HG03558 (cell line): ENCODE data around the gene SLC25A29.
"Not testable (repeated sequence)": the region's sequence is repeated elsewhere in the genome, so short reads cannot be mapped to it uniquely, and the experiment has no call there.

ENCODE experiments used
- ATAC-seq: cut with Tn5 transposase; IDR thresholded peaks from one replicate; pipeline ENCODE4 v1.9.1; 2021; ENCODE audit warnings: moderate number of reproducible peaks; ENCODE audit not compliant: unreplicated experiment; ENCODE audit errors: extremely low read depth

Gene SLC25A29

DNA sequence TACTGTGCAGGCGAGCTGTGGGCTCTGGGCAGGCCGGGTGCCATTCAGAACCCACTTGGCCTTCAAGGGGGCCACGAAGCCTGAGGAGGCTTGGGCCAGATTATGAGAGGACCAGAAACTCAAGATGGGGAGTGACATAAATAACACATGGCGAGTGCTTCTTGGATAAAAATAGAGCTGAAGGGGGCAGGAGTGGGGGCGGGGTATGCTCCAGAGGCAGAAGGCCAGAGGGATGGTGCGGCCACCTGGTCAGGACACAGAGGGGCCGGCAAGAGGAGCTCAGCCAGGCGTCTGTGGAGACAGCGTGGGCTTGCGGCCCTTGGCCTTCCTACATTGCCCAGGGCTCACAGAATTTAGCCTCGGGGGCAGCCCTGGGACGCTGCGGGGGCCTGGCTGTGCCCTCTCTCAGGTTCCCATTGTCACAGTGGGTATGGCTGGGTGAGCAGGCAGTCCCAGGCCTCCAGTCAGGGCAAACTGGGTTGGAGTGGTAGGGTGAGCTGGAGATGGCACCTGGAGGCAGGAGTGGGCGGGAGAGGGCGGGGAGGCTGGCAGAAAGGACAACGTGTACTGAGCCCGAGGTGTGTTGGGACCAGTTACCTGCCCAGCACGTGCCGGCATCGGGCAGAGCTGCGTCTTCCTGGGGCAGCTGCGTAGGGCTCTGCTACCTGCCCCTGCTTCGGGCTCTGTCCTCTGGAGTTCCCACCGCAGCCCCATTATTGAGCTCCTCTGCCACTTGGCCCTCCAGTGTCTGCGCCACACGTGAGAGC, 7.4 kb upstream of the SLC25A29 start:
- no peak for ATAC-seq

DNA sequence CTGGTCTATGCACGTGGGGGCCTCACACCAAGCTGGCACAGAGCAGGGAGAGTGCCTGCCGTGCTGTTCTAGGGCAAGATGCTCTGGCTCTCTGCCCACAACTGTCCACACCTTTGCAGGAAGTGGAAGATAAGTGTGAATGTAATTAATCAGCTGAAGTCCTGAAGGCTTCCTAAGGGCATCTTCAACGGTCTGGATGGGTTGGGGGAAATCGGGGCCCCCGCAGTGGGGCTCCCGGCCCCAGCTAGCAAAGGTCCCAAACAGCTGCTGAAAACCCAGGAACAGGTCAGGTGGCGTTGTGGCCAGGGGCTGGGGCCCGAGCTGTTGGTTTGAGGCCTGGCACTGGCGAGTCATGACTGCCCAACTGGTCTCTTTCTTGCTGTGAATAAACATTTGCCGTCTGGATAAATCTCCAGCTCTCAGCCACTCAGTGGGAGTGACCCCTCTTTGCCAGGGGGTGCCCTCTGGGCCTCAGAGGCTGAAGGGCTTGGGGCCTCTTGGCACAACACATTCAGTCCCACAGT, 6.7 kb upstream of the SLC25A29 start:
- no peak for ATAC-seq

GRCh38 chr14:100312110-100312876, 6.0 kb upstream of the SLC25A29 start:
- not testable (repeated sequence) for ATAC-seq

- no peak for ATAC-seq
Measured at GRCh38 chr14:100309028-100309737, 2.9 kb upstream of the SLC25A29 start.

GRCh38 chr14:100308427-100308792, 2.2 kb upstream of the SLC25A29 start:
- not testable (repeated sequence) for ATAC-seq

DNA sequence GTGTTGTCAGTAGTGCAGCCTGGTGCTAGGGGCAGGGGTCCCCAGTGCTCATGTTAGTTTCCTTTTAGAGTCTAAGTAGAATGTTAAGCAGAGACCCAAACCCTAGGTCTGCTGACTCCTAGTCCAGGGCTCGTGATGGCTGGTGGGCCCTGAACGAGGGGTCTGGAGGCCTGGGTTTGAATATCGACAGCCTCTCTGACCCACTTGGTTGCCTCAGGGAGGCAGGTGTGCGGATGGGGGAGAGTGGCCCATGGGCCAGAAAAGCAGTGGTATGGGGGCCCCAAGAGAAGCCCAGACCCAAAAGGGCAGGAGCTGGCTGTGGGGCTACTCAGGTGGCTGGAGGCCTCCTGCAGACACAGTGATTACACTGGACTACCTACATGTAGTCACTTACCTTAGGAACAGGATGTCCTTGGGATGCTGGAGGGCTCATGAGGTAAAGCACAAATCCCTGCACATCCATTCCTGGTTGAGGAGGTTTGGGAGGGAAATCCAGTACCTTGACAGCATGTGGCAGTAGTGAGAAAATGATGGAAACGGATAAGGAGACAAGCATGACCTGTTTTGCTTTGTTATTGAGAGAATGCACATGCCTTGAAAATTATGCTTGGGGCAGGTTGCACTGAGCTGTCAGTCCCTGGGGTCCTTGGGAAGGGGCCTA, 1.7 kb upstream of the SLC25A29 start:
- no peak for ATAC-seq

GRCh38 chr14:100306998-100307765, 938 bp upstream of the SLC25A29 start:
- no peak for ATAC-seq

DNA sequence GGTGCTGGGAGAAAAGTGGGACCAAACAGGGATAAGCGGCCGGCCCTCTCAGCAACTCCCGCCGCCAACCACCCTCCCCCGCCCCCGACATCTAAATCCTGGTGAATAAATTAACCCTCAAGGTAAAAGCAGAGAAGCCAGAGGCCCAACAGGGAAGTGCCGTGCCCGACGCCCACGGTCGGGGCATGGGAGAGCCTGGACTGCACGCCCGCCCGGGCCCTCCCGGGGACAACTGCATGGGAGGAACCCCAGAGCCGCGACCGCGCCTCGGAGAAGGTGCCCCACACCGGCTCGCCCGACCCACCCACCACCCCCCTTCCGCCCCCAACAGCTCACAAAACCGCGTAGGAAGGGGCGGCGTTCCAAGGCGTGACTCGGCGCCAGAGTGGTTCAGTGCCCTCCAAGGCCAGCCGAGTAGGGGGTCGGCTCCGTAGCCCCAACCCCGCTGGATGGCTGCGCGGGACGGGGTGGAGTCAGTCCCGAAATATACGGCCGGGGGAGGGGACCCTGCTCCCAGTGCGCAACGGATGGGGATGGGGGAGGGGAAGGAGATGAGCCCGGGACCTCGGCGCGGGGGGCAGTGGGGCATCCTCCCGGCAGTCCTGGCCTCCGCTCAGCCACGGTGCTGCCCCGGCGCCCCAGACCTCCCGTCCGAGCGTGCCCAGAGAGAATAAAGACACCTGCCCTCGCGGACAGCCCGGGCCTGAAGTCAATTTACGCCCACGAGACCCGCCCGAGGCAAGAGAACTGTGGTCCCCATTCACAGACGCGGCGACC, 732 bp downstream of the SLC25A29 start:
- ATAC-seq: no peak

GRCh38 chr14:100304825-100305323, 1.4 kb downstream of the SLC25A29 start:
- no peak for ATAC-seq

DNA sequence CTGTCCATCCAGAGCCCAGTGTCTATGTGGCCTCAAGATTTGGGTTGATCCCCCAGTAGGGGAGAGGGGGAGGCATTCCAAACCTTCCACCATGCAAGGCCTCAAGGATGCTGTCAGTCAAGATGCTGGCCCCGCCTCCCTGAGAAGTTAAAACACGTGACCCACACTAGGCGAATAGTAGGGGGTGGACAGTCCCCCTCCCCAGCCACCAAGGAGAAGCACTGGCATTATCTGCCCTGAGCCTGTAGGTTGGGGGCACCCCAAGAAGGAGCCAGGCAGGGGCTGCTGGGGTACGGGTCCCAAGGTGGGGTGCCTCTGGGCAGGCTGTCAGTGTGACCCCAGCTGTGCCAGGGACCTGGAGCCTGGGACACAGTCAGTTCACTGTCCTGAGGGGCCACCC, 2.3 kb downstream of the SLC25A29 start:
- no peak for ATAC-seq

GRCh38 chr14:100303179-100303578, 3.1 kb downstream of the SLC25A29 start:
- ATAC-seq: no peak

DNA sequence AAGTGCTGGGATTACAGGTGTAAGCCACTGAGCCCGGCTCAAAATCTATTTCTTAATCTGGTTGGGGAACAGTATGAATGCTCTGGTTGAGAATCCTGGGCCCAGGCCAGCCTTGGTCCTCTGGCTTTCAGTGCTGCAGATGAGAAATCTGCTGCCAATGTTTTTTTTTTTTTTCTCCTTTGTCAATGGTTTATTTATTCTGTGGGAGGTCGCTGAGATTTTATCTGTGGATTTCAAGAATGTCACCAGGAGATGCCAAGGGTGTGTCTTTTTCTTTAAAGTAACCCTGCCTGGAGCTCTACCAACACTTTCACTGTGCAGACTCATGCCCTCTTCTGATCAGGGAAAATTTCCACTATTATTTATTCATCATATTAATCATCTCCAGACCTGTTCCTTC, 3.6 kb downstream of the SLC25A29 start:
- no peak for ATAC-seq

DNA sequence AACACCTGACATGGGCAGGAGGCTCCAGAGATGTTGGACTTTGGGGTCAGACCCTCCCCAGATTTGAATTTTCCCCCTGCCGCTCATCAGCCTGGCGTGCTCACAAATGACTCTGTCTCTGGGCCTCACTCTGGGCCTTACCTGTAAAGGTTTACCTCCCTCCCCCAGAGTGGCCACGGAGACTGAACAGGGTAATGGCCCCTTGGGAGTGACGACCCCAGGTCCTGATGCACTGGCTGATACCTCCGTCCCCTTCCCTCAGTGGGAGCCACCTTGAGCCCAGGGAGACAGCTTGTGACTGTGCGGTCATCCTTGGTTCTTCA, 7.0 kb downstream of the SLC25A29 start:
- no peak for ATAC-seq

DNA sequence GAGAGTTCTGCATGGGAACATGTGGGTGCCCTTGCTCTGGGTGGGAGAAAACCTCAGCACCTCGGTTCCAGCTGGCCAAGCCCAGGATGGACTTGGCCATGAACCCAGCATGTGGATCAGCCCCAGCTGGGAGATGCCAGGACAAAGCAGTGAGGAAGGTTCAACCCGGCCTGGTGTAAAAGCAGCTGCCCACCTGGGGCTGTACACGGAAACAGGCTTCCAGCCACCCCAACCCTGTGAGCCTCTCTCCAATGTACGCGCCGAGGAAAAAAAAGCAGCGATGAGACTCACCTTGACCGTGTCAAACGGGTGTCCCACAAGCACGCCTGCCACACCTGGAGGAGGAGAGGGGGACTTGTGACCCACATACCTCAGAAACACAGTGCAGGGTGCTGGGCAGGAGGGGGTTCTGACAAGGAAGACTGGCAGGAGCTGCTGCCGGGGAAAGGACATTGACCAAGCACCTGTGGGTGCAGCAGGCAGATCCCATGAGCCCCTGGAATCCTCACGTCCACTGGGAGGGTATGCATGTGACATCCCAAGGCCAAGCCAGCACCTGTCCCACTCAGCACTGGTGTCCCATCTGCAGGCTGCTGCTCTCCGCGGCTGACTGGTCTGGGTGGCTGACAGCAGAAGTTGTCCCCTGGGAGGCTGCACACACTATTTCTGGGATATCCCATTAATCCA, 7.5 kb downstream of the SLC25A29 start:
- no peak for ATAC-seq

GRCh38 chr14:100297320-100298300, 8.6 kb downstream of the SLC25A29 start:
- peak; percentile 79 for ATAC-seq

DNA sequence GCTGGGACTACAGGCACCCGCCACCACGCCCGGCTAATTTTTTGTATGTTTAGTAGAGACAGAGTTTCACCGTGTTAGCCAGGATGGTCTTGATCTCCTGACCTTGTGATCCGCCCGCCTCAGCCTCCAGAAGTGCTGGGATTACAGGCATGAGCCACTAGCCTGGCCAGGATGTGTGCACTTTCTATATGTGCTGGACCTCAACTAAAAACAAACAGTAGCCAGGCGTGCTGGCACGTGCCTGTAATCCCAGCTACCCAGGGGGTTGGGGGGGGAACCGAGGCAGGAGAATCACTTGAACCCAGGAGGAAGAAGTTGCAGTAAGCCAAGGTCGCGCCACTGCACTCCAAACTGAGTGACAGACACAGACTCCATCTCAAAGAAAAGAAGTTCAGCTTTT, 9.5 kb downstream of the SLC25A29 start:
- not testable (repeated sequence) for ATAC-seq

- no peak for ATAC-seq
Measured at GRCh38 chr14:100296106-100296651, 10.1 kb downstream of the SLC25A29 start.
